Measurements from ENCODE around the gene RERE.

RERE gene

GRCh38 chr1:8318436-8318835, 499.0 kb downstream of the RERE start:
- Histone ChIP-seq H3K79me2 (ENCODE audit: control insufficient read depth, insufficient read depth, low read length, poor library complexity) (peaks cover 6% of the 10 kb centered on the region), H4K91ac (ENCODE audit: low read depth, low read length) (no peak overlapping the region), H3K36me3 (ENCODE audit: control insufficient read depth in 1 of 2, insufficient read depth in 2 of 2, low read length in 2 of 2) (no peaks in the 10 kb centered on the region), H3K4me2 (ENCODE audit: low read length) (peak overlapping the region; percentile 77), H2AFZ (ENCODE audit: insufficient read depth, low read length, poor library complexity) (no peak overlapping the region), H3K27me3 (ENCODE audit: insufficient read depth, low read length) (peaks cover 2% of the 10 kb centered on the region), H3K4me1 (ENCODE audit: control insufficient read depth in 1 of 2, insufficient read depth in 2 of 2, low read length in 2 of 2) (peaks cover 19 to 26% of the 10 kb centered on the region in 2 experiments), H3K27ac (ENCODE audit: low read depth, low read length) (no peak overlapping the region), H3K14ac (ENCODE audit: low read length) (peak overlapping the region; percentile 33), H3K9me3 (ENCODE audit: insufficient read depth, low read depth, low read length) (no peaks in the 10 kb centered on the region), H3K4me3 (ENCODE audit: low read depth, low read length) (no peak overlapping the region), H4K8ac (ENCODE audit: low read depth, low read length) (no peak overlapping the region), H2BK120ac (ENCODE audit: insufficient read depth, low read length, poor library complexity) (no peak overlapping the region), H3K18ac (ENCODE audit: low read length) (no peak overlapping the region), H4K12ac (ENCODE audit: low read depth, low read length) (no peak overlapping the region), H2BK5ac (ENCODE audit: low read depth, low read length, poor library complexity) (no peak overlapping the region), H2BK12ac (ENCODE audit: low read length) (no peak overlapping the region), H3K23ac (ENCODE audit: low read length) (no peak overlapping the region), H2AK5ac (ENCODE audit: low read length) (no peak overlapping the region), H3K79me1 (ENCODE audit: low read length) (peaks cover 27% of the 10 kb centered on the region), H3K9ac (ENCODE audit: low read length) (no peak overlapping the region), H3K4ac (ENCODE audit: low read depth, low read length) (no peak overlapping the region)
- WGBS (ENCODE audit: extremely low coverage, insufficient coverage, insufficient read length): no CpG with 5 or more reads among the region's 18 CpGs
- DNase-seq: no peak

GRCh38 chr1:8317647-8318381, 499.6 kb downstream of the RERE start, which contains the start of gene SLC45A1:
SLC45A1 (plus strand) TSS chr1:8318114; CDS start chr1:8324330, 6,216 bp downstream.
- Histone ChIP-seq H2AK5ac (ENCODE audit: low read length) (no peak within 1 kb of the TSS), H3K18ac (ENCODE audit: low read length) (no peak within 1 kb of the TSS), H4K91ac (ENCODE audit: low read depth, low read length) (peak within 1 kb of the TSS; percentile 95), H3K27ac (ENCODE audit: low read depth, low read length) (no peak within 1 kb of the TSS), H4K12ac (ENCODE audit: low read depth, low read length) (no peak within 1 kb of the TSS), H4K8ac (ENCODE audit: low read depth, low read length) (peak within 1 kb of the TSS; percentile 39), H3K14ac (ENCODE audit: low read length) (peak within 1 kb of the TSS; percentile 33), H3K36me3 (ENCODE audit: control insufficient read depth in 1 of 2, insufficient read depth in 2 of 2, low read length in 2 of 2) (no peaks in the 10 kb centered on the region), H3K4ac (ENCODE audit: low read depth, low read length) (no peak within 1 kb of the TSS), H3K27me3 (ENCODE audit: insufficient read depth, low read length) (peaks cover 2% of the 10 kb centered on the region), H3K9ac (ENCODE audit: low read length) (no peak within 1 kb of the TSS), H3K23ac (ENCODE audit: low read length) (no peak within 1 kb of the TSS), H3K4me1 (ENCODE audit: control insufficient read depth in 1 of 2, insufficient read depth in 2 of 2, low read length in 2 of 2) (peaks cover 19 to 26% of the 10 kb centered on the region in 2 experiments), H3K79me1 (ENCODE audit: low read length) (peaks cover 27% of the 10 kb centered on the region), H2BK5ac (ENCODE audit: low read depth, low read length, poor library complexity) (no peak within 1 kb of the TSS), H2BK12ac (ENCODE audit: low read length) (no peak within 1 kb of the TSS), H3K4me2 (ENCODE audit: low read length) (peak within 1 kb of the TSS; percentile 77), H3K4me3 (ENCODE audit: low read depth, low read length) (no peak within 1 kb of the TSS), H2BK120ac (ENCODE audit: insufficient read depth, low read length, poor library complexity) (no peak within 1 kb of the TSS), H2AFZ (ENCODE audit: insufficient read depth, low read length, poor library complexity) (peak within 1 kb of the TSS; percentile 32), H3K79me2 (ENCODE audit: control insufficient read depth, insufficient read depth, low read length, poor library complexity) (peaks cover 6% of the 10 kb centered on the region), H3K9me3 (ENCODE audit: insufficient read depth, low read depth, low read length) (no peaks in the 10 kb centered on the region)
- DNase-seq: peak; percentile 20 to 57
- WGBS (ENCODE audit: extremely low coverage, insufficient coverage, insufficient read length): no CpG with 5 or more reads among the region's 75 CpGs

GRCh38 chr1:8315573-8316475, 501.6 kb downstream of the RERE start:
- Histone ChIP-seq H3K4me2 (ENCODE audit: low read length) (no peak overlapping the region), H4K12ac (ENCODE audit: low read depth, low read length) (peak overlapping the region; percentile 67), H2BK5ac (ENCODE audit: low read depth, low read length, poor library complexity) (peak overlapping the region; percentile 95), H3K4ac (ENCODE audit: low read depth, low read length) (peak overlapping the region; percentile 72), H3K4me1 (ENCODE audit: control insufficient read depth in 1 of 2, insufficient read depth in 2 of 2, low read length in 2 of 2) (peaks cover 19 to 26% of the 10 kb centered on the region in 2 experiments), H3K79me1 (ENCODE audit: low read length) (peaks cover 31% of the 10 kb centered on the region), H2AFZ (ENCODE audit: insufficient read depth, low read length, poor library complexity) (peak overlapping the region; percentile 32), H3K27ac (ENCODE audit: low read depth, low read length) (peak overlapping the region; percentile 93), H3K23ac (ENCODE audit: low read length) (no peak overlapping the region), H4K91ac (ENCODE audit: low read depth, low read length) (peak overlapping the region; percentile 95), H3K18ac (ENCODE audit: low read length) (peak overlapping the region; percentile 84), H3K27me3 (ENCODE audit: insufficient read depth, low read length) (peaks cover 2% of the 10 kb centered on the region), H3K4me3 (ENCODE audit: low read depth, low read length) (no peak overlapping the region), H3K9me3 (ENCODE audit: insufficient read depth, low read depth, low read length) (no peaks in the 10 kb centered on the region), H4K8ac (ENCODE audit: low read depth, low read length) (peak overlapping the region; percentile 77), H2BK12ac (ENCODE audit: low read length) (peak overlapping the region; percentile 75), H3K36me3 (ENCODE audit: control insufficient read depth in 1 of 2, insufficient read depth in 2 of 2, low read length in 2 of 2) (no peaks in the 10 kb centered on the region), H3K9ac (ENCODE audit: low read length) (no peak overlapping the region), H3K79me2 (ENCODE audit: control insufficient read depth, insufficient read depth, low read length, poor library complexity) (peaks cover 6% of the 10 kb centered on the region), H3K14ac (ENCODE audit: low read length) (peak overlapping the region; percentile 89), H2AK5ac (ENCODE audit: low read length) (peak overlapping the region; percentile 85), H2BK120ac (ENCODE audit: insufficient read depth, low read length, poor library complexity) (peak overlapping the region; percentile 93)
- no peak for DNase-seq
- WGBS (ENCODE audit: extremely low coverage, insufficient coverage, insufficient read length): no CpG with 5 or more reads among the region's 14 CpGs
